ENCODE measurements around the gene GABBR2.

GABBR2 gene

DNA sequence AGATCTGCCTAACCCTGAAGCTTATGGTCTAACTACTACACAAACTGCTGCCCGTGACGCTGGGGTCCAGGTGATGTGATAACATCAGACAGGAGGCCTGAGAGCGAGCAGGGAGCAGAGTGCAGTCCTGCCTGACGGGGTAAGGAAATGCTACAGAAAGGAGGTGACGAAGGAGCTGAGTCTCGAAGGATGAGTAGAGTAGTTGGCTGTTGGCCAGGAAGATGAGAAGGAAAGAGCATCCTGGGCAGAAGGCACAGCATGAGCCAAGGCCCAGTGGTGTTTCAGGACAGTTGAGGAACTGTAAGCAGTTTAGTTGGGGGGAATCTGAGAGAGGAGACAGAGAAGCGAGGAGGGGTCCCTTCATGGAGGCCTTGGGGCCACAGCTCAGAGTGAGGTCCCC is 317.3 kb downstream of the GABBR2 start:
- DNase-seq, result no peak

DNA sequence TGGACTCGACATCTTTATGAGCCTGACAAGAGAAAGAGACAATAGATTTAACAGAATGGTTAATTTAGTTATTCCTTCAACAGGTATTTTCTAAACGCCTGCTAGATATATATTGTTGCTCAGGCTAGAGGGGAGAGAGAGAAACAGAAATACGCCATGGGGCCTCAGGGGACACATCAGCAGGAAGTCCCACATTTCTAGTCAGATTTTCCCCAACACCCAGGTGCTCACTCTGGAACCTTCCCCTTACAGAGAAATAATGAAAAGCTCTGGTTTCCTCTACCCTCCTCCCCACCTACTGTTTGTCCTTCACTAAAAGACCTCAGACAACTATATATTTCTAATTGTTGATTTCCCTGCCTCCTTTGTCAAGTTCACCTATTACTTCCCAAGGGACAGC is 323.0 kb downstream of the GABBR2 start:
- DNase-seq, result no peak

DNA sequence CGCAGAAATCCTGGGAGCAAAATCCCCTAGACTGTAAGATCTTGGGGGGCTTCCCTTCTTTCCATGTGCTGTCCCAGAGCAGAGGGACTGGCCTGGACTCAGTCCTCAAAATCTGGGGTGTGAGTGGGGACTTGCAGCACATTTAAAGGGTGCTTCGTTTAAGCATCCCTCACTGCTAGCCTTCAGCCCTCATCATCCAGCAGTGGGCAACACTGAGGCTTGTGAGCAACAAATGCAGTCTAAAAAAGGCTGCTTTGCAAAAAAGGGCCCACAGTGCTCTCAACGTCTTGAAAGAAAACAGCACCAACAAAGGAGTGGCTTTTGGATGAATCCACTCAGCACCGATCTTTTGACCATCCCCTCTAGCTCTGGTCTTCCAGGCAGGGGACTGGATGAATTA is 325.0 kb downstream of the GABBR2 start:
- no peak for DNase-seq

DNA sequence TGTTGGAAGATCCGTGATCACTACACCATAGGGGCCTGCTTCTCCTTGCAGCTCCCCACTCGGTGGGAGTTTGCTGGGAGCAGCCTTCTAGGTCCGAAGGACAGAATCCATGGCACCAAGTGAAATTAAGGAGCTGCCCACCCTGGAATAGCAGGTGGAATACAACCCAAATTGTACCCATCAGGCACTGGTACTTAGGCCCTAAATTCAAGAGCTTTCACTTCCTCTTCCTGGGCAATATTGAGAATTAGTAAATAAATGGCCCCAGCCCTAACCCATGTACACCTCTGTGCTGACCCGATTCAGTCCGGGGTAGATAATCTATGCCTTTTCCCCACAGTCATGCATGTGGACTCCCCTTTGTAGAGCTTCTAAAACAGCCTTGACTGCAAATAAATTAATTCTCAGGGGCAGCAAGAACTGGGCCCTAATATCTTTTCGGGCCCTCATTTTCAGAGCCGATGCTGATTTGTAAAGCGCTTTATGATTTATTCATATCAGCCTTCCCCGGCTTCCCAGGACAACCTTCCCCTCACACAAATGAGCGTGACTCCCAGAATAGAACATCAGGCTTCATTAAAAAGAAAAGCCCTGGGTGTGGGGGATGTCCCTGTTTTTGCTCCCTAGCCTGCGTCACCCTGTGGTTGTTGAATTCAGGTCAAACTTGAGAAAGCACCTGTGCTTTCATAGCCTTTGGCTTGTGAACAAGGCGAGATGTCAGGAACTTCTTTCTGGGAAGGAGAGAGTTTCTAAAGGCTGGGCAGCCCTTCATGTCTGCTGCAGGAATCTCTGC is 327.2 kb downstream of the GABBR2 start:
- no peak for DNase-seq

DNA sequence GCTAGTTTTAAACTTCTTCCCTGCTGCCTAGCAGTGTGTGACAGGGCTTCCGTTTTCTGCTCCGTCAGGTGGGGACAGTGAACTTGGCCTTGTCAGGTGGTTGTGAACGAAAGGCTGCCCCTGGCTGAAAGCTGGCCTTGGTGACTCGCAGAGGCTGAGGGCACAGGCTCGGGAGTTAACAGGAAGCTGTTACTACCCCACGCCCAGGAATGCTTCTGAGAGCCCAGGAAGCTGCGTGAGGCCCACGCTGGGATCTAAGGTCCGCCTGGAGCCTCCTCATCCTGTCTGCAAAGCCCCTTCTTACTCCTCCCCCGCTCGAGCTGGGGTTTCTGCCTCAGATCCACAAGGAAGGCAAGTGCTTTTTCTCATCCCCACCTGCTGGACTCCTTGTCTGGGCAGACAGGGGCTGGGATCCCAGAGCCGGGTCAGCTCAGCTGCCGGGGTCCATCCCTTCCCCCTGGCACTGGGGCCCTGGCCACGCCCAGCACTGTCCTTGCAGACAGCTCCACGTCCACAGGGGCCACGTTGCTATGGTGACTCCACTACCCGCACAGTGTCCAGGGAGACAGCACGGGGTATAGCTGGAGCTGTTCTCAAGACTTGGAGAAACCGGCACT is 328.6 kb downstream of the GABBR2 start:
- no peak for DNase-seq

DNA sequence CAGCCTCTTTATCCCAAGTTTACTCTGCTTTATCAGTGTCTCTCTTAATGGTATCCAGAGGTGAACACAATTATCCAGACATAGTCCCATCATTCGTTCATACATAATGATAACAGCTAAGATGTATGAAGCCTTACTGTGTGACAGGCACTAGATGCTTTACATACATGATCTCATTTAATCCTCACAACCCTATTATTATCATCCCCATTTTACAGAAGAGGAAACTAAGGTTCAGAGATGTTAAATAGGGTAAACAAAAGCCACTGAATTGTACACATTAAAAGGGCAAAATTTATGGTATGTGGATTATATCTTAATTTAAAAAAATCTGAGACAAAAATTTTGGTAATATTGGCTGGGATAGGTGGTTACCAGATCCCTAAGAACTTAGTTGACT is 329.2 kb downstream of the GABBR2 start:
- DNase-seq, result no peak

DNA sequence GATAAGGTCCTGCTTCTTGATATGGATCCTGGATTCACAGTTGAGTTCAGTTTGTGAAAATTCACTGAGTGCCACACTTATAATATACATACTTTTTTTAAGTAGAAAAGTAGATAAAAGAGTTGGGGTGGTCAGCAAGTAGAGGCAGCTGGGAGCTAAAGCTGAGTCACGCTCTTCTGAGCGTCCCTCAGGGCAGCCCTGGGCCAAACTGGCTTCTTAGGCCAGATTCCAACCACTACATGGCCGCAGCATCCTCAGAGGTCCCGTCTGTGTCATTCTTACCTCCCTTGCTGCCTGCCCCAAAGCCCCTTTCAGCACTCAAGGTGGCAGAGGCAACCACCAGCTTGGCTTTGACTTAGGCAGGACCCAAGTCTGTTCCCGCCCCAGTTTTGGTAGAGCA is 329.9 kb downstream of the GABBR2 start:
- no peak for DNase-seq

DNA sequence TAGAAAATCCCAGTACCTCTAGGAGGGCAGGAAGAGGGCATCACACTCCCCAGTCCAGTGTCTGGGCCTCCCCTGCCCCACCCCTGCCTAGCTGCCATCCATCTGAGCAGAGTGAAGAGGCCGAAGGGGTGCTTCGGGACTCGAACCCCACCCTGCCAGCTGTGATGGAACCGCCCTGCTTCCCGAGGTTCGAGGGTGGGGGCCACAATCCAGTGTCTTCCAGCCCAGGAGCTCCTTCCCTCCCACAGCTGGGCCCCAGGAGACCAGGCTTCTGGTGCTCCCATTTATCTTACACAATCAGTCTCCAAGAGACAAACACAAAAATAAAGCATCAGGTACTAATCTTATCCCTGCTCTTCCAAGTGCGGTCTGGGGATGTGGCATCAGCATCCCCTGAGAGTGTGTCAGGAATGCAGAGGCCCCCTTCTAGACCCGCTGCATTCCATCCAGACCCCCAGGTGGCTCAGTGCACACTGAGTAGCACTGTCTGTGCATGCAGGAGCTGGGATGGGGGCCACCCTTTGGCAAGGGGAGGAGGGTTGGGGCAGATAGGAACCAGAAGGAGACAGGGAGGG is 330.4 kb downstream of the GABBR2 start:
- DNase-seq, result no peak

DNA sequence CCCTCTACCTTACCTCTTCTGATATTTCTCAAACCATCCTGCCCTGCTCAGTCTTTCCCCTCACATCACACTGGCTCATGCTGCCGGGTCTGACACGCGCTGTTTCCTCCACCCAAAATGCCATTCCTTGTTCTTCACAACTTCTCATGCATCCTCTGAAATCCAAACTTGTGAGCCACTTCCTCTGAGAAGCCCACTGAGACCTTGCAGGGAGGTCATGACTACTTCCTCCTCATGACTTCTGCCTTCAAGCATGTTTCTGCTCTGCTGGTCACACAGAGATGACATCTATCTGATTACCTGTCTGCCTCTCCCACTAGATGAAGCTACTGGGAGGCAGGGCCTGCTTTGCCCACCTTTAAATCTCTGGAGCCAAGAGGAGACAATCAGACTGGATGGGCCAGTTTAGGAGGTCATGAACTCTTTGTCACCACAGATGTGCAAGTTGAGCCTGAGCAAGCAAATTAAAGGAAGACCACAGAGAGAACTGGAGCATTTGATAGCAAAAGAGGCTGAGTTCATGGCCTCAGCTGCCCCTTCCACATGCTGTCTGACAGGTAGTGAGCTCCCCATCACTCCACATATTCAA is 333.5 kb downstream of the GABBR2 start:
- no peak for DNase-seq

DNA sequence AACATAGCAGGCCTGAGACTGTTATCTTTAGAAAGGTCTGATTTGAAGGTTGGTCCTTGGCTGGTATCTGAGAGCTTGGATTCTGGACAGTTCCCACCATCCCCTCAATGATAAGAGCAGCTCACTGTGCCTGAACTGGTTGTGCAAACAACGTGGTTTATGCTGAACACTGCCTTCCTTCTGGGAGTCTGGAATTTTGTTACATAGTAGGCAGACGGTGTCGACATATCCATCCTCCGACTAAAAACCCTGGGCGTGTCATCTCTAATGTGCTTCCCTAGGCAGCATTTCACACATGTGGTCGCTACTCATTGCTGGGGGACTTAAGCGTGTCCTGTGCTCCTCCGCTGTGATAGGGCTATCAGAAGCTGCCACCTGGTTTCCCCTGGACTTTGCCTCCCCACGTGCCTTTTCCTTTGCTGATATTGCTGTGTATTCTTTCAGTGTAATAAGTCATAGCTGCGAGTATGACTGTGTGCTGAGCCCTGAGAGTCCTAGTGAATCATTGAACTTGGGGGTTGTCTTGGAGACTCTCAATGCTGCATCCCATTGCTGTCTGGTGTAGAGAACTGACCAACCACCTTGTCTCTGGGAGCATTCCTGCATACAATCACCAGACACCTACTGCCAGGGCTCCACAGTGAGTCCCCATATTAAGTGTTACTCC is 334.2 kb downstream of the GABBR2 start:
- DNase-seq, result no peak

DNA sequence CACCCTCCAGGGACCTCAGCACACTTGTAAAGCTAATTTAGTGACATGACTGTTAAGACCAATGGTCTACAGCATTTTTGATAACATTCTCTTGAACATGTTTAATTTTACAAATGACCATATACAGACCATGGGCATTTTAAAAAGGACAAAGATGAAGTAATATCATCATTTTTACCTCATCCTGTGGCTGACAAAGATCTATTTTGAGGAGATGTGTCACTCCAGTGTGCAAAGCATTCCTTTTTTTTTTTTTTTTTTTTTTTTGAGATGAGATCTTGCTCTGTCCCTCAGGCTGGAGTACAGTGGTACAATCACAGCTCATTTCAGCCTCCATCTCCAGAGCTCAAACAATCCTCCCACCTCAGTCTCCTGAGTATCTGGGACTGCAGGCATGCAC is 335.1 kb downstream of the GABBR2 start:
- DNase-seq, result no peak

DNA sequence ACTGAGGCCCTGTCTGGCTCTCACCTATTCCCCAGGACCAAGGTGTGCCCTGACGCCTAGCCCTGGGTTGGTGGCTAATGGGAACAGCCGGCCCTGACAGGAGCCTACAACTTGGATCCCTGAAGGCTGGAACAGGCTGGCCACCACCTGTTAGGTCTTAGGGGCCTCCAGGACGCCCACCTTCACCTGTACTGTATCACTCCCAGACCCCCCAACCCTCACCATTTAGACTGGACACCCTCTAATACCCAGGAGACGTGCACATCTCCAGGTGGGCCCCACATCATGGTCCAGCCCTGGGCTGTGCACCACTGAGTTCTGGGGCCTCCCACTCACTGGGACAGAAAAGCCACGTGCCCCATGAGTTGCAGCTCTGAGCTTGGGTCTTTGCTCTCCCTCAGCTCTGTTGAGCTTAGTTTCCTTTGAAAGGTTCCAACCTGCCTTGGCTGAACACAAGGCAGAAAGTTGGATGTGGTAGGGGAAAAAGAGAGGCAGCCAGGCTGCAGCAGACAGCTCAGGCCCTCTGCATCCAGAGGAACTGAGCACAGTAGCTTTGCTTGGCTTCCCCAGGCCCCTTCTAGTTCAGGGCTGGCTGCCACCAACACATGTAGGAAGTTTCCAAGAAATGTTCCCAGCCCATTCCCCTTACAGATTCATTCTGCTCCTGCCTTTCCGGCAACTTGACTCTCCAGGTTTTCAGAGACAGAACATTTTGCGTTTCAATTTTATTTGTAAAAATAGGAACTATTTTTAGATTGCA is 336.5 kb downstream of the GABBR2 start:
- no peak for DNase-seq

DNA sequence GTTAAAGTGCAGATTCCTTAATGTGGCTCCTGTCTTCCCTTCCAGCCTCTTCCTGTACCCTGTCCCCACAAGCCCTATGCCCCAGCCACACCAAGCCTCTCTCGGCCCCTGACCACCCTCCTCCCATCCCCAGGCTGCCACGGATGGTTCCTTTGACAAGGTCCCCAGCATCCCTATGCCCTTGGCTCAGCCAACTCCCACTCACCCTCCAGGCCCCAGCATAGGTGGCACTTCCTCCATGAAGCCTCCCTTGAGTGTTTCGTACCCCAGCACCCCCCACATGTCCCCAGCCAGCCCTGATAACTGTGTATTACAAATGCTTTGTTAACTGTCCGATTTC is 337.8 kb downstream of the GABBR2 start:
- no peak for DNase-seq

DNA sequence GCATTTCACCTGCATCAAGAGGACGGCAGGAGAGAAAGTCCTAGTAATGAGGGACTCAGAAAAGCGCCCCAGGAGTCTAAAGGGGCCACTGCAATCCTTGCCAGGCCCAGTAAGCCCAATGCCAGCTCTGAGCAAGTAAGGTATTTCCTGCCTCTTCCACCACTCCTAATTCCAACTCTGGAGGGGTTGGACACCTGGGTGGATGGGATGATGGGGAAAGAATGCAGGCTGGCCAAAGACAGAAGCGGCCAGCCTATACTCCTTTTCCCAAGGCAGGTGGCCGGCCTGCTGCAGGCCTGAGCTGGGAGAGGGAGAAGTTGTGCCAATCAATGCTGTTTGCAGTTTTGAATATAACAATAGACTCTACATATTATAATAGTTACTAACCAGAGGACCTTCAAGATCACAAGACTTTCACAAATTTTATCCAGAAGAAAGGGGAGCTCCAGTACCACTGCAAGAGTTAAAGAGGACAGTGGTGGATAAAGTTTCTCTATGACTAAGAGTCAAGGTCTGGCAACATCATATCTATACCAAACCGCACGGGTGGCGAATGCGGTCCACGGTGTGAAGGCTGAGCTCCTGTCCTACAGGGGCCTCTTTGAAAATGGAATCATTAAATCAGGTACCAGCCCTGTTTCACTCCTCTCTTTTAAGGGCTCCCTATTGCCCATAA is 338.3 kb downstream of the GABBR2 start:
- no peak for DNase-seq

DNA sequence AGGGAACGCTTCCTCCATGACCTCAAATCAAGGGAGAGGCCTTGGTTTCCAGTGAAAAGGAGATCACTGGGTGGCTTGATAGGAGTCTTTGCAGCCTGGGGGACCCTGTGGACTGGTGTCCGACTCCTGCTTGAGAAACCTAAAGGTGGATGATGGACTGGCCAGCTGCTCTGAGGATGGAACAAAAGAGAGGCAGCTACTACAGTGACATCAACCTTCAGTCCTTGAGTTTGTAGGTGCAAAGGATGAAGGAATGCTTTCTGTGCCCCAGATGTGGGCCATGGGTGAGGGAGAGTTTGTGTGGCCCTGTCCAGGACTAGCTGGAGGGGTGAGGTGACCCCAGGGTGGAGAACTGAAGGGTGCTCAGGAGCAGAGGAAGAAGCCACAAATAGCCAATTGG is 338.8 kb downstream of the GABBR2 start:
- DNase-seq, result no peak

DNA sequence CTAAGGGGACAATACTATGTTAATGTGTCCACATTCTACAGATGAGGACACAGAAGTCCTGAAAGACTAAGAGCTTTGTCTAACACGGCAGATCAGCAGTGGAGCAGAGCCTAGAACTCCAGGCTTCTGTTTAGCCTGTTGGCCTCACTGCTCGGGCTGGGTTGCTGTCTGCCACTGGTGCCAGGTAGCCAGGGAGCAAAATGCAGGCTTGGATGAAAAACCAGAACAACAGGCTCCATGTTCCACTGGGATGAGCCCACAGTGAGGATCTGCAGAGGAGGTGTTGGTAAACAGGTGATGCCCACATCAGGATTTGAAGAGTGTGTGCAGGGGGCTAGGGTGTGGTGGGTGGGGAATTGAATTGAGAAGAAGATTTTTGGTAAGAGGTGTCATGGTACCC is 339.3 kb downstream of the GABBR2 start:
- no peak for DNase-seq

DNA sequence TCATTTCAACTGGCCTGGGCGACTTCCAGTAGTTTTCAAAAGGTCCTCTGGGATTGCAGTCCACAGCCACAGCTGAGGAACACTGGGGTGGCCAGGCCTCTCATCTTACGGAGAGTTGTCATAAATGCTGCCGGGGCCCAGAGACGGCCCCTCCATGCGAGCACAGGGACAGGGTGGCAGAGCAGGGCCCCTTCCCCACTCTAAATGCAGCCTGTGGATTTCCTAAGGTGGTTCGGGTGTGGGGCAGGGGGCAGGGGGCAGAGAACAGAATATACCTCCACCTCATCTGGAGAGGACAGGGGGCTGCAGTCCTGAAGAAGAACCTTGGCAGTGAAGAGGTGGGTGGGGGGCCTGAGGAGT is 339.7 kb downstream of the GABBR2 start:
- DNase-seq, result no peak

DNA sequence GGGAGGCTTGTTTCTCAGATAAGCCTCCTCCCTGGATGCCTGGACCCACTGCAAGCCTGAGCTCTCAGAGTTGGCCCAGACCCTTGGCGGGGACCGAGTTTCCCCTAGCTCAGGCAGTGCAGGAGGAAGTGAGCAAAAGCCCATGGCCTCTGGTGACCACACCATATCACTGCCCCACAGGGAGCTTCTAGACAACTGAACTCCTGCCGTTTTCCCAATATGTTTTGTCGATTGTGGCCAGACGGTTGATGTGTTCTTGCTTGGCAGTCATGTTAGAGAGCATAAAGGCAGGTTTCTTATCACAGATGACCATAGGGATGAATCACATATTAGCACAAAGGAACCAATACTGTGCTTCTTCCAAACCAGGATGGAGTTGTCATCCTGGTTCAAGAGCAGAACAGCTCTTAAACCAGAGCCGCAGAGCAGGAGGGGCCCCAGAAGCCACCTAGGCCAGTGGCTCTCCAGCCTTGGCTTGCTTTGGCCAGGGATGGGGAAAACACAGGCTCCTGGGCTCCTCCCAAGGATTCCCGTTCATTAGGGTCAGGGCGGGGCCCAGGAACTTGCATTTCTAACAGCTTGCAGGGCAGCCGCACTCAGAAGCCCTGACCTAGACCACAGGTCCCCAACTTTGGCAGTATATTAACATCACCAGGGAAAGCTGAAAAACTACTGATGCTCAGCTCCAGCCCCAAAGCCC is 340.2 kb downstream of the GABBR2 start:
- no peak for DNase-seq

DNA sequence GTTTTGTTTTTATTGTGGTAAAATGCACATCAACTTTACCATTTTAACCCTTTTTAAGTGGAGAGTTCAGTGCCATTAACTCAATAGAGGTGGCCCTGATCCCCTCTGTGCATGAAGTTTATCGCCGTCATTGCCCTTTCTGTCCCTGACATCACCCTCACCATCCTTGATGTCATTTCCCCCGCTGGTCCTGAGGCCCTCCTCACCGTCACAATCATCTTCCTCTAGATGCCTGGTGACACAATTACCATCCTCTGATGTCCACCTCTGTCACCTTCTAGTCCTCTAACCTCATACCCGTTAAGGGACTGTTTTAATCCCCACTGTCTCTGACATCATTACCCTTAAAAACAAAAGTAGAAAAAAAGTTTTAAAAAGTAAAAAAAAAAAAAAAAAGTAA is 340.8 kb downstream of the GABBR2 start:
- DNase-seq, result no peak

DNA sequence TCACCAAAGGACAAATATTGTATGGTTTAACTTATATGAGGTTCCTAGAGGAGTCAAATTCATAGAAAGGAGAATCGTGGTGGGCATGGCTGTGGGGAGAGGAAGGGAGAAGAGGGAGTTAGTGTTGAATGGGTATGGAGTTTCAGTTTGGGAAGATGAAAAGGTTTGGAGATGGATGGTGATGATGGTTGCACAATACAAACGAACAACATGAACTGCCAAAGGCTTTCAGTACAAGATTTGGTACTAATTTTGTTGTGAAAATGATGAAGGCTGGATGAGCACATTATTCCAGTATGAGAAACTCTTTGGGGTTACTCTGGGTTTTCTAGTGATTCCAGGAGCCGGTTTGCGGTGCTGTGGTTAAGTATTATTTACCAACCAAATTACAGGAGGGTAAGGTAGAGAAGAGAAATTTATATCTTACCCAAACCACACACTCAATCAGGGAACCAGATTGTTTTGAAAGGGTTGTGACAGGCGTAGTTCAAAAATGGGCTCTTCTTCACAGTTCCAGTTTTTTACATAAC is 341.3 kb downstream of the GABBR2 start:
- no peak for DNase-seq

DNA sequence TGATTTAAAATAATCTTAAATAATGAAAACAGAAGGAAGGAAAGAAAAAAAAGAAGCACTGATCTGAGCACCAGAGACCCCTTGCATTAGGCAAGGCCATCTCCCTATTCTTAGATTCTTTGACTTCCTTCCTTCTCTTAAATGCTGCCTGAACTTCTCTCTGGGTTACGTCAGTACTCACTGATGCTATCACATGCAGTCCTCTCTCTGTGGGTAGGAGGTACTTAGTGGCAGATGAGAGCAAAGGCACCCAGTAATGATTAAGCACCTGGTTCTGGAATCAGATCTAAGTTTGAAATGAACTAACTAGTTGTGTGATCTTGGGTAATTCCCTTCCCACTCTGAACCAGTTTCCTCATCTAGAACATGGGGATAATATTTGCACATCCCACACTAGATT is 343.0 kb downstream of the GABBR2 start:
- DNase-seq, result no peak
